Stimulated activated CD8-positive, alpha-beta memory T cell treated with anti-CD3 and anti-CD28 coated beads, Interleukin-4, amount 100 ng/mL, for 4 hours (primary cell): Measurements from ENCODE around the gene MYO18A.

ENCODE experiments used
- DNase-seq, 2 donors: peaks; one replicate each; pipeline ENCODE4 v3.0.0-alpha.2; 2020; ENCODE audit warnings: low read depth in 2 of 2, low spot score in 1 of 2

Gene MYO18A

GRCh38 chr17:29036584-29036983 is 143.6 kb downstream of the MYO18A start:
- no peak for DNase-seq

- no peak for DNase-seq
These were observed 145.7 kb downstream of the MYO18A start for GRCh38 chr17:29034510-29034909.

GRCh38 chr17:29032857-29033197 is 147.4 kb downstream of the MYO18A start:
- DNase-seq: no peak

- DNase-seq: no peak
These were observed 148.0 kb downstream of the MYO18A start for GRCh38 chr17:29032013-29032856.

- no peak for DNase-seq
These were observed 148.7 kb downstream of the MYO18A start for GRCh38 chr17:29031488-29031887.

GRCh38 chr17:29024316-29024952 is 155.8 kb downstream of the MYO18A start:
- DNase-seq: no peak

- DNase-seq: no peak
These were observed 158.1 kb downstream of the MYO18A start for GRCh38 chr17:29022074-29022473.

GRCh38 chr17:29021226-29021625 is 159.0 kb downstream of the MYO18A start:
- no peak for DNase-seq
